ENCODE data around the gene PTPN13.

DNA sequence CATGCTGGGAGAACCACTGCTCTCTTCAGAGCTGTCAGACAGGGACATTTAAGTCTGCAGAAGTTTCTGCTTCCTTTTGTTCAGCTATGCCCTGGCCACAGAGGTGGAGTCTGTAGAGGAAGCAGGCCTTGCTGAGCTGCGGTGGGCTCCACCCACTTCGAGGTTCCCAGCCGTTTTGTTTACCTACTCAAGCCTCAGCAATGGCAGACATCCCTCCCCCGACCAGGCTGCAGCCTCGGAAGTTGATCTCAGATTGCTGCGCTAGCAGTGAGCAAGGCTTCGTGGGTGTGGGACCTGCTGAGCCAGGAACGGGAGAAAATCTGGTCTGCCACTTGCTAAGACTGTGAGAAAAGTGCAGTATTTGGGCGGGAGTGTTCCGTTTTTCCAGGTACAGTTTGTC is 136.2 kb downstream of the PTPN13 start:
- no peak for TF ChIP-seq POLR2A (IDR thresholded peaks at IDR 0.05)
- no peak for TF ChIP-seq POLR2AphosphoS5 (IDR thresholded peaks at IDR 0.05)

All from breast epithelium (tissue), 3 donors.